ENCODE data around the gene LGALS1.
"Not testable (repeated sequence)": the region's sequence is repeated elsewhere in the genome, so short reads cannot be mapped to it uniquely, and the experiment has no call there.

Gene LGALS1

GRCh38 chr22:37639771-37640590 lies 35.5 kb upstream of the LGALS1 start:
- DNase-seq (ENCODE audit: insufficient read length) (peak; percentile 63), FAIRE-seq (peak; percentile 93)
- no peak for TF ChIP-seq TAF1 (IDR thresholded peaks at IDR 0.05; ENCODE audit: borderline replicate concordance, low read depth, low read length)
- 0 out of 2 replicates have a peak, but pooled peaks have one; percentile 7 for TF ChIP-seq POLR2A (IDR thresholded peaks at IDR 0.05; ENCODE audit: low read depth, low read length)
- TF ChIP-seq POLR2AphosphoS5 (IDR thresholded peaks at IDR 0.05; ENCODE audit: low read depth, low read length), result no peak

- DNase-seq (ENCODE audit: insufficient read length) (no peak), FAIRE-seq (no peak)
- TF ChIP-seq POLR2AphosphoS5 (IDR thresholded peaks at IDR 0.05; ENCODE audit: low read depth, low read length) (no peak), TAF1 (IDR thresholded peaks at IDR 0.05; ENCODE audit: borderline replicate concordance, low read depth, low read length) (no peak), POLR2A (IDR thresholded peaks at IDR 0.05; ENCODE audit: low read depth, low read length) (no peak)
Observed at GRCh38 chr22:37640591-37641560, 34.6 kb upstream of the LGALS1 start.

GRCh38 chr22:37641561-37641949 lies 33.9 kb upstream of the LGALS1 start:
- DNase-seq (ENCODE audit: insufficient read length) (no peak), FAIRE-seq (no peak)
- no peak for TF ChIP-seq POLR2A (IDR thresholded peaks at IDR 0.05; ENCODE audit: low read depth, low read length)
- TF ChIP-seq POLR2AphosphoS5 (IDR thresholded peaks at IDR 0.05; ENCODE audit: low read depth, low read length), result no peak
- no peak for TF ChIP-seq TAF1 (IDR thresholded peaks at IDR 0.05; ENCODE audit: borderline replicate concordance, low read depth, low read length)

GRCh38 chr22:37643225-37643847 lies 32.1 kb upstream of the LGALS1 start:
- TF ChIP-seq POLR2A (IDR thresholded peaks at IDR 0.05; ENCODE audit: low read depth, low read length), result 0 out of 2 replicates have a peak, but pooled peaks have one; percentile 20
- no peak for TF ChIP-seq POLR2AphosphoS5 (IDR thresholded peaks at IDR 0.05; ENCODE audit: low read depth, low read length)
- DNase-seq (ENCODE audit: insufficient read length) (peak; percentile 87), FAIRE-seq (peak; percentile 94)

GRCh38 chr22:37647317-37647716 lies 28.1 kb upstream of the LGALS1 start:
- no peak for TF ChIP-seq POLR2A (IDR thresholded peaks at IDR 0.05; ENCODE audit: low read depth, low read length)
- TF ChIP-seq TAF1 (IDR thresholded peaks at IDR 0.05; ENCODE audit: borderline replicate concordance, low read depth, low read length), result no peak
- TF ChIP-seq POLR2AphosphoS5 (IDR thresholded peaks at IDR 0.05; ENCODE audit: low read depth, low read length), result no peak
- FAIRE-seq (no peak), DNase-seq (ENCODE audit: insufficient read length) (no peak)

- FAIRE-seq, result no peak
- DNase-seq (ENCODE audit: insufficient read length), result no peak
- no peak for TF ChIP-seq TAF1 (IDR thresholded peaks at IDR 0.05; ENCODE audit: borderline replicate concordance, low read depth, low read length)
- no peak for TF ChIP-seq POLR2AphosphoS5 (IDR thresholded peaks at IDR 0.05; ENCODE audit: low read depth, low read length)
- TF ChIP-seq POLR2A (IDR thresholded peaks at IDR 0.05; ENCODE audit: low read depth, low read length), result no peak
Observed at GRCh38 chr22:37647928-37648327, 27.5 kb upstream of the LGALS1 start.

GRCh38 chr22:37650463-37651136 lies 24.8 kb upstream of the LGALS1 start:
- no peak for DNase-seq (ENCODE audit: insufficient read length)
- TF ChIP-seq POLR2AphosphoS5 (IDR thresholded peaks at IDR 0.05; ENCODE audit: low read depth, low read length), result no peak
- no peak for TF ChIP-seq POLR2A (IDR thresholded peaks at IDR 0.05; ENCODE audit: low read depth, low read length)
- TF ChIP-seq TAF1 (IDR thresholded peaks at IDR 0.05; ENCODE audit: borderline replicate concordance, low read depth, low read length), result no peak
- no peak for FAIRE-seq

GRCh38 chr22:37654563-37655251 lies 20.7 kb upstream of the LGALS1 start:
- FAIRE-seq, result no peak

DNA sequence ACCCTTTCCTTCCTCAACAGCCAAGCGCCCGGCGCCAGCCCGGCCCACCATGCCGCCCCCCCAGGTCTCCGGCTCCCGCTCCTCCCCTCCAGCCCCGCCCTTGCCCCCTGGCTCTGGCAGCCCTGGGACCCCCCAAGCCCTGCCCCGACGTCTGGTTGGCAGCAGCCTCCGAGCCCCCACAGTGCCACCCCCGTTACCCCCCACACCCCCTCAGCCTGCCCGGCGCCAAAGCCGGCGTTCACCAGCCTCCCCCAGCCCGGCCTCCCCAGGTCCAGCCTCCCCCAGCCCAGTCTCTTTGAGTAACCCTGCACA lies 20.2 kb upstream of the LGALS1 start:
- no peak for TF ChIP-seq POLR2AphosphoS5 (IDR thresholded peaks at IDR 0.05; ENCODE audit: low read depth, low read length)
- no peak for FAIRE-seq
- DNase-seq (ENCODE audit: insufficient read length), result no peak

More at GRCh38 chr22:37654563-37655251, 20.7 kb upstream of the LGALS1 start:
- TF ChIP-seq TAF1 (IDR thresholded peaks at IDR 0.05; ENCODE audit: borderline replicate concordance, low read depth, low read length) (no peak), POLR2A (IDR thresholded peaks at IDR 0.05; ENCODE audit: low read depth, low read length) (no peak)
- DNase-seq (ENCODE audit: insufficient read length), result no peak

DNA sequence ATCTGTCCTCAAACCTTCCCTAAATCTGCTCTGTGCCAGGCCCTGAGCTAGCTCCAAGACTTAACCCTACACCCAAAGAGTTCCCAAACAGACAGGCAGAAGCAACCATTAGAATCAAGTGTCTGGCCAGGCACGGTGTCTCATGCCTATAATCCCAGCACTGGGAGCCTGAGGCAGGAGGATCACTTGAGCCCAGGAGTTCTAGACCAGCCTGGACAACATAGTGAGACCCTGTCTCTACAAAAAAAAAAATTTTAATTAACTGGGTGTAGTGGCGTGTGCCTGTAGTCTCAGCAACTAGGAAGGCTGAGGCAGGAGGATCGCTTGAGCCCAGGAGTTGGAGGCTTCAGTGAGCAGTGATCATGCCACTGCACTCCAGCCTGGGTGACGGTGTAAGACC lies 18.9 kb upstream of the LGALS1 start:
- not testable (repeated sequence) for DNase-seq (ENCODE audit: insufficient read length); FAIRE-seq
